Measurements from ENCODE around the gene RIF1. TPM values are rescaled to one million over a fixed set of nuclear protein-coding genes. Genes with fewer than 3 reads are reported as not detected.

The RIF1 gene
- total RNA-seq, 1 donor from 2014 or later = 96.4 TPM

- peaks cover 27% of the 10 kb centered on the region for H3K79me2 ChIP-seq (ENCODE audit: low read depth)
- no peak overlapping the region for H3K9ac ChIP-seq
- no peaks in the 10 kb centered on the region for H3K27me3 Mint-ChIP-seq (ENCODE audit: insufficient read depth, low read depth)
- H3K4me2 ChIP-seq = no peak overlapping the region
- peaks cover 2% of the 10 kb centered on the region for H3K4me1 Mint-ChIP-seq
- no peak overlapping the region for H3K4me3 Mint-ChIP-seq
- H3K27me3 ChIP-seq = no peaks in the 10 kb centered on the region
- no peak for DNase-seq (ENCODE audit: low spot score)
- no peaks in the 10 kb centered on the region for H3F3A ChIP-seq (ENCODE audit: low read depth)
- peaks cover 2% of the 10 kb centered on the region for H3K9me3 Mint-ChIP-seq
- H3K27ac ChIP-seq = no peak overlapping the region
- H3K36me3 Mint-ChIP-seq = peaks cover 48% of the 10 kb centered on the region
- H3K4me1 ChIP-seq = no peaks in the 10 kb centered on the region
- H3K36me3 ChIP-seq = peaks cover 38% of the 10 kb centered on the region
- H3K27ac Mint-ChIP-seq = no peak overlapping the region
- no peaks in the 10 kb centered on the region for H4K20me1 ChIP-seq (ENCODE audit: low read depth)
- no peak overlapping the region for H3K4me3 ChIP-seq
- H2AFZ ChIP-seq (replicated peaks) = no peak overlapping the region
- no peak for TF ChIP-seq EZH2 (IDR thresholded peaks at IDR 0.05)
- no peak for TF ChIP-seq EZH2phosphoT487 (IDR thresholded peaks at IDR 0.05)
- TF ChIP-seq CTCF (IDR thresholded peaks at IDR 0.05) = no peak
- H3K9me3 ChIP-seq (ENCODE audit: low read depth) = no peaks in the 10 kb centered on the region
Measured at GRCh38 chr2:151476287-151476686, 66.6 kb downstream of the RIF1 start.

- no peak overlapping the region for H3K27ac Mint-ChIP-seq
Measured at GRCh38 chr2:151478011-151478410, 68.3 kb downstream of the RIF1 start.

GRCh38 chr2:151481744-151482143, 72.0 kb downstream of the RIF1 start:
- no peak overlapping the region for H3K4me2 ChIP-seq
- Mint-ChIP-seq H3K27ac (no peak overlapping the region), H3K4me3 (no peak overlapping the region), H3K36me3 (peaks cover 32% of the 10 kb centered on the region), H3K4me1 (no peaks in the 10 kb centered on the region), H3K27me3 (ENCODE audit: insufficient read depth, low read depth) (no peaks in the 10 kb centered on the region), H3K9me3 (no peaks in the 10 kb centered on the region)
- H3K27me3 ChIP-seq = no peaks in the 10 kb centered on the region
- H3K27ac ChIP-seq = no peak overlapping the region
- H3K9me3 ChIP-seq (ENCODE audit: low read depth) = no peaks in the 10 kb centered on the region
- no peak overlapping the region for H3K9ac ChIP-seq
- no peak overlapping the region for H3K4me3 ChIP-seq
- TF ChIP-seq EZH2phosphoT487 (IDR thresholded peaks at IDR 0.05) (no peak), CTCF (IDR thresholded peaks at IDR 0.05) (no peak), EZH2 (IDR thresholded peaks at IDR 0.05) (no peak)
- H2AFZ ChIP-seq (replicated peaks) = no peak overlapping the region
- H3K36me3 ChIP-seq = peaks cover 10% of the 10 kb centered on the region
- peaks cover 9% of the 10 kb centered on the region for H3F3A ChIP-seq (ENCODE audit: low read depth)
- H3K4me1 ChIP-seq = no peaks in the 10 kb centered on the region
- H3K79me2 ChIP-seq (ENCODE audit: low read depth) = peaks cover 9% of the 10 kb centered on the region
- H4K20me1 ChIP-seq (ENCODE audit: low read depth) = no peaks in the 10 kb centered on the region
- DNase-seq (ENCODE audit: low spot score) = no peak

More at GRCh38 chr2:151478011-151478410, 68.3 kb downstream of the RIF1 start:
- Histone ChIP-seq H2AFZ (replicated peaks) (no peak overlapping the region), H3K9me3 (ENCODE audit: low read depth) (no peaks in the 10 kb centered on the region), H3F3A (ENCODE audit: low read depth) (no peaks in the 10 kb centered on the region), H3K4me3 (no peak overlapping the region), H3K9ac (no peak overlapping the region), H3K4me1 (no peaks in the 10 kb centered on the region), H3K79me2 (ENCODE audit: low read depth) (peaks cover 26% of the 10 kb centered on the region), H3K36me3 (peaks cover 38% of the 10 kb centered on the region), H3K27ac (no peak overlapping the region), H4K20me1 (ENCODE audit: low read depth) (no peaks in the 10 kb centered on the region), H3K27me3 (no peaks in the 10 kb centered on the region), H3K4me2 (no peak overlapping the region)
- Mint-ChIP-seq H3K4me3 (no peak overlapping the region), H3K36me3 (peaks cover 43% of the 10 kb centered on the region), H3K4me1 (peaks cover 2% of the 10 kb centered on the region), H3K9me3 (no peaks in the 10 kb centered on the region), H3K27me3 (ENCODE audit: insufficient read depth, low read depth) (no peaks in the 10 kb centered on the region)
- TF ChIP-seq EZH2 (IDR thresholded peaks at IDR 0.05) = no peak
- no peak for TF ChIP-seq CTCF (IDR thresholded peaks at IDR 0.05)
- no peak for TF ChIP-seq EZH2phosphoT487 (IDR thresholded peaks at IDR 0.05)
- DNase-seq (ENCODE audit: low spot score) = no peak
